ENCODE measurements around the gene GABPA. TPM values are rescaled to one million over a fixed set of nuclear protein-coding genes. Genes with fewer than 3 reads are reported as not detected.
A peak's percentile ranks its signal among the peaks of the same experiment; 100 is the strongest.

GABPA gene
- total and polyA plus RNA-seq, 2 donors from 2014 or later: 6.1 to 22.5 TPM

DNA sequence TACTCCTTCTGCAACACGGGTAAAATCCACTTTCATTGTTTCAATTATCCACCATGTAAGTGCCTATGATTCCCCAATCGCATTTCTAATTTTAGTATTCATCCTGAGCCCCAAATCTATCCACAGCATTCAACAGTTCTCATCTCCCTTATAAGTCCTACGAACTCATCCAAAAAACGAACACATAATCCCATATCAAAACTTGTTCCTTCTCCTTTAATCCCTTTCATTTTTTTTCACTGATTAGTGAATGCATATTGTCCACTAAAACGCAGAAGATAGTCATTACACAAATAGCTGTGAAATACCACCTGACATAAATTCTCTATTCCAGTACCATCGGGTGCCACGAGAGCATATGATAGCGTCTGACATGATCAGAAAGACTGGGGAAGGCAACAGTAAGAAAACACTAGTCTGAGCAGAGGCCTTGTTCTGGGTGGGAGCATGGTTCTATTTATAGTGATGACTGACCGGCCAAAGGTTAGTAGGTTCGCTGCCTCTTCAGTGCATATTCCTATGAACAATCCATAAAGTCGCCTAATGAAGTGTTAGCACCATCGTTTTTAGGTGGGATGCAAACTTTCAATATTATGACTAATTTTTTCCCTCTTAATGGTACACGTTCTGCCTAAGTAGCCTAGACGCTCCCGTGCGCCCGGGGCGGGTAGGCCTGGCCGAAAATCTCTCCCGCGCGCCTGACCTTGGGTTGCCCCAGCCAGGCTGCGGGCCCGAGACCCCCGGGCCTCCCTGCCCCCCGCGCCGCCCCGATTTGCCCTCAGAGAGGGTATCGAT is 716 bp upstream of the GABPA start:
- peak overlapping the region; percentile 99 to 100 for H3K27ac ChIP-seq (ENCODE audit: low read depth in 2 of 2, low read length in 2 of 2)
- no peaks in the 10 kb centered on the region for H3K27me3 ChIP-seq (ENCODE audit: control insufficient read depth, insufficient read depth, low read length)
- no peaks in the 10 kb centered on the region for H3K9me3 ChIP-seq (ENCODE audit: control insufficient read depth in 2 of 3, insufficient read depth in 1 of 3, low read length in 3 of 3)
- no peak for TF ChIP-seq CTCF (IDR thresholded peaks at IDR 0.05; ENCODE audit: borderline replicate concordance, extremely low read depth, insufficient read depth)
- peaks cover 0 to 15% (median 7%) of the 10 kb centered on the region in 3 donors for H3K4me1 ChIP-seq (ENCODE audit: control insufficient read depth in 2 of 3, insufficient read depth in 2 of 3, low read depth in 1 of 3, low read length in 3 of 3)
- intact Hi-C loops (cut with DNase I): no loop called here
- H3K4me3 ChIP-seq (ENCODE audit: low read length in 3 of 3): peak overlapping the region; percentile 90 to 100 (median 99)
- peaks cover 0 to 11% (median 8%) of the 10 kb centered on the region in 3 donors for H3K36me3 ChIP-seq (ENCODE audit: control insufficient read depth in 2 of 3, insufficient read depth in 3 of 3, low read length in 3 of 3)
- DNase-seq (peak in 4 of 5 donors; percentile 41 to 82 (median 46)), FAIRE-seq (no peak)
- peak overlapping the region; percentile 86 to 100 (median 94) for H3K9ac ChIP-seq (ENCODE audit: low read length in 3 of 3)

GRCh38 chr21:25734654-25734903 is 193 bp upstream of the GABPA start:
- Histone ChIP-seq H3K27me3 (ENCODE audit: control insufficient read depth, insufficient read depth, low read length) (no peaks in the 10 kb centered on the region), H3K4me3 (ENCODE audit: low read length in 3 of 3) (peak overlapping the region; percentile 90 to 100 (median 99)), H3K27ac (ENCODE audit: low read depth in 2 of 2, low read length in 2 of 2) (peak overlapping the region; percentile 99 to 100), H3K36me3 (ENCODE audit: control insufficient read depth in 2 of 3, insufficient read depth in 3 of 3, low read length in 3 of 3) (peaks cover 0 to 6% (median 3%) of the 10 kb centered on the region in 3 donors), H3K4me1 (ENCODE audit: control insufficient read depth in 2 of 3, insufficient read depth in 2 of 3, low read depth in 1 of 3, low read length in 3 of 3) (peaks cover 0 to 14% (median 7%) of the 10 kb centered on the region in 3 donors), H3K9me3 (ENCODE audit: control insufficient read depth in 2 of 3, insufficient read depth in 1 of 3, low read length in 3 of 3) (no peaks in the 10 kb centered on the region), H3K9ac (ENCODE audit: low read length in 3 of 3) (peak overlapping the region; percentile 86 to 100 (median 94))
- intact Hi-C loops (cut with DNase I): no loop called here
- no peak for TF ChIP-seq CTCF (IDR thresholded peaks at IDR 0.05; ENCODE audit: borderline replicate concordance, extremely low read depth, insufficient read depth)
- DNase-seq (no peak), FAIRE-seq (no peak)

GRCh38 chr21:25735646-25736597 is 1.1 kb downstream of the GABPA start:
- Histone ChIP-seq H3K27me3 (ENCODE audit: control insufficient read depth, insufficient read depth, low read length) (no peaks in the 10 kb centered on the region), H3K9ac (ENCODE audit: low read length in 3 of 3) (peak overlapping the region; percentile 86 to 96 (median 90)), H3K9me3 (ENCODE audit: control insufficient read depth in 2 of 3, insufficient read depth in 1 of 3, low read length in 3 of 3) (no peaks in the 10 kb centered on the region), H3K4me1 (ENCODE audit: control insufficient read depth in 2 of 3, insufficient read depth in 2 of 3, low read depth in 1 of 3, low read length in 3 of 3) (peaks cover 0 to 9% (median 7%) of the 10 kb centered on the region in 3 donors), H3K4me3 (ENCODE audit: low read length in 3 of 3) (peak overlapping the region; percentile 73 to 92 (median 90)), H3K36me3 (ENCODE audit: control insufficient read depth in 2 of 3, insufficient read depth in 3 of 3, low read length in 3 of 3) (no peaks in the 10 kb centered on the region), H3K27ac (ENCODE audit: low read depth in 2 of 2, low read length in 2 of 2) (peak overlapping the region; percentile 99 to 100)
- intact Hi-C loops (cut with DNase I): no loop called here
- FAIRE-seq: no peak
- DNase-seq: peak; percentile 90 to 97 (median 93)
- no peak for TF ChIP-seq CTCF (IDR thresholded peaks at IDR 0.05; ENCODE audit: borderline replicate concordance, extremely low read depth, insufficient read depth)

Measured in kidney (tissue), 14 donors.